IMR-90 (cell line): ENCODE measurements around the gene DOCK4. TPM values are rescaled to one million over a fixed set of nuclear protein-coding genes. Genes with fewer than 3 reads are reported as not detected.

Experiments
- ATAC-seq: fragments of 200-7000 bp; cut with Tn5 transposase; 2 replicates; pipeline ENCODE4 v1.9.1; 2020; ENCODE audit warnings: low read depth, mild to moderate bottlenecking, moderate library complexity
- BruUV-seq: library from RNA; stranded (reverse); fragments of 400-500 nt; replicated peaks from 2 replicates; lab custom pipeline; 2021; lab: Mats Ljungman, UMichigan
- CTCF ChIA-PET: fragments of 300-600 bp; formaldehyde crosslinking; extraction: SDS; loops from one replicate; lab custom pipeline; 2021; ENCODE audit warnings: antibody characterized with exemption; lab: Yijun Ruan, JAX
- POLR2A ChIA-PET: fragments of 300-600 bp; sonication (Branson Sonifier 250); formaldehyde crosslinking; loops from one replicate; lab custom pipeline; 2022; ENCODE audit warnings: antibody characterized with exemption; ENCODE audit not compliant: unreplicated experiment; lab: Charles Lee
- DNase-seq: peaks from one replicate; pipeline ENCODE4 v3.0.0; 2013
- H2AFZ ChIP-seq: replicated peaks from 2 replicates; pipeline ENCODE3; 2013; ENCODE audit warnings: low read length, mild to moderate bottlenecking; ENCODE audit not compliant: poor library complexity
- H2AK5ac ChIP-seq: 2 replicates; pipeline ENCODE4 v1.6.1; 2013; ENCODE audit warnings: low read depth, low read length, inconsistent platforms
- H2AK9ac ChIP-seq: replicated peaks from 2 replicates; pipeline ENCODE3; 2013; ENCODE audit warnings: mild to moderate bottlenecking, low read depth, low read length, moderate library complexity; ENCODE audit not compliant: poor library complexity
- H2BK120ac ChIP-seq: 2 replicates; pipeline ENCODE4 v1.6.1; 2013; ENCODE audit warnings: low read depth, low read length, inconsistent platforms
- H2BK15ac ChIP-seq: 3 replicates; pipeline ENCODE4 v1.6.1; 2013; ENCODE audit warnings: low read depth, low read length, inconsistent platforms
- H2BK20ac ChIP-seq: 2 replicates; pipeline ENCODE4 v1.6.1; 2013; ENCODE audit warnings: low read depth, mild to moderate bottlenecking, inconsistent platforms, low read length, moderate library complexity
- H2BK5ac ChIP-seq: 2 replicates; pipeline ENCODE4 v1.6.1; 2013; ENCODE audit warnings: mild to moderate bottlenecking, low read depth, low read length, inconsistent platforms; ENCODE audit not compliant: poor library complexity, severe bottlenecking
- H3K14ac ChIP-seq: replicated peaks from 2 replicates; pipeline ENCODE4 v1.6.1; 2013; ENCODE audit warnings: low read depth, low read length, inconsistent platforms
- H3K18ac ChIP-seq: 2 replicates; pipeline ENCODE4 v1.6.1; 2013; ENCODE audit warnings: low read depth, low read length, control low read depth
- H3K23ac ChIP-seq: 2 replicates; pipeline ENCODE4 v1.6.1; 2013; ENCODE audit warnings: low read depth, low read length, inconsistent platforms
- H3K27ac ChIP-seq: 2 replicates; pipeline ENCODE4 v1.5.1; 2013; ENCODE audit warnings: mild to moderate bottlenecking, control low read depth, low read length; ENCODE audit not compliant: insufficient read depth
- H3K27me3 ChIP-seq: 2 replicates; pipeline ENCODE4 v1.6.1; 2013; ENCODE audit warnings: low read length; ENCODE audit not compliant: control insufficient read depth, insufficient read depth
- H3K36me3 ChIP-seq: 2 replicates; pipeline ENCODE4 v1.6.1; 2013; ENCODE audit warnings: low read length, mixed read lengths; ENCODE audit not compliant: control insufficient read depth, insufficient read depth
- H3K4ac ChIP-seq: 2 replicates; pipeline ENCODE4 v1.6.1; 2013; ENCODE audit warnings: low read depth, low read length, inconsistent platforms
- H3K4me1 ChIP-seq: 2 replicates; pipeline ENCODE4 v1.6.1; 2013; ENCODE audit warnings: low read length, mixed read lengths; ENCODE audit not compliant: control insufficient read depth, insufficient read depth
- H3K4me2 ChIP-seq: 2 replicates; pipeline ENCODE4 v1.6.1; 2013; ENCODE audit warnings: low read depth, mild to moderate bottlenecking, control low read depth, low read length, moderate library complexity
- H3K4me3 ChIP-seq: 2 replicates; pipeline ENCODE4 v1.5.1; 2013; ENCODE audit warnings: low read depth, mild to moderate bottlenecking, control low read depth, low read length, moderate library complexity; ENCODE audit not compliant: insufficient read depth
- H3K56ac ChIP-seq: 2 replicates; pipeline ENCODE4 v1.6.1; 2013; ENCODE audit warnings: low read length, inconsistent platforms; ENCODE audit not compliant: insufficient read depth; ENCODE audit errors: extremely low read depth
- H3K79me1 ChIP-seq, 2 experiments: 2 replicates each; pipeline ENCODE4 v1.6.1; 2013; ENCODE audit warnings: low read length in 2 of 2, inconsistent platforms in 1 of 2, low read depth in 1 of 2
- H3K9ac ChIP-seq: 2 replicates; pipeline ENCODE4 v1.6.1; 2013; ENCODE audit warnings: low read depth, low read length, control low read depth
- H3K9me1 ChIP-seq: 2 replicates; pipeline ENCODE4 v1.6.1; 2013; ENCODE audit warnings: low read length, inconsistent platforms; ENCODE audit not compliant: insufficient read depth
- H3K9me3 ChIP-seq: 2 replicates; pipeline ENCODE4 v1.6.1; 2013; ENCODE audit warnings: low read length; ENCODE audit not compliant: control insufficient read depth, insufficient read depth
- H4K20me1 ChIP-seq: 2 replicates; pipeline ENCODE4 v1.6.1; 2013; ENCODE audit warnings: low read length, inconsistent platforms; ENCODE audit not compliant: insufficient read depth
- H4K5ac ChIP-seq: 2 replicates; pipeline ENCODE4 v1.6.1; 2013; ENCODE audit warnings: mild to moderate bottlenecking, low read depth, low read length, control low read depth
- H4K8ac ChIP-seq, 2 experiments: 2 replicates each; pipeline ENCODE4 v1.6.1; 2013; ENCODE audit warnings: low read depth in 2 of 2, low read length in 2 of 2, control low read depth in 1 of 2, inconsistent platforms in 1 of 2
- H4K91ac ChIP-seq: 2 replicates; pipeline ENCODE4 v1.6.1; 2013; ENCODE audit warnings: low read depth, low read length, inconsistent platforms; ENCODE audit not compliant: insufficient read depth
- BHLHE40 ChIP-seq: fragments of 150-350 bp; IDR thresholded peaks from 2 replicates; pipeline ENCODE4 v1.6.1; 2016; ENCODE audit warnings: mild to moderate bottlenecking, low read depth, low read length
- CTCF ChIP-seq: conservative IDR thresholded peaks from 2 replicates; pipeline ENCODE4 v1.5.1; 2012; ENCODE audit warnings: mild to moderate bottlenecking, low read depth, low read length, improper control_type of control experiment
- MXI1 ChIP-seq: IDR thresholded peaks from 2 replicates; pipeline ENCODE4 v1.6.1; 2012; ENCODE audit warnings: low read depth, mild to moderate bottlenecking, low read length, moderate library complexity, borderline replicate concordance
- RAD21 ChIP-seq: IDR thresholded peaks from 2 replicates; pipeline ENCODE4 v1.6.1; 2012; ENCODE audit warnings: low read length, improper control_type of control experiment
- RCOR1 ChIP-seq: IDR thresholded peaks from 2 replicates; pipeline ENCODE4 v1.6.1; 2012; ENCODE audit warnings: mild to moderate bottlenecking, low read length, improper control_type of control experiment; ENCODE audit not compliant: insufficient replicate concordance
- SMC3 ChIP-seq: fragments of 150-350 bp; IDR thresholded peaks from 2 replicates; pipeline ENCODE4 v1.6.1; 2016; ENCODE audit warnings: low read depth, mild to moderate bottlenecking, antibody characterized with exemption, low read length, moderate library complexity
- WGBS, 2 experiments: methylation state at CpG; one replicate each; pipeline versions ENCODE4 v1.1.5 to v1.1.7; 2013; ENCODE audit warnings: missing lambda C conversion rate in 2 of 2; ENCODE audit not compliant: insufficient read length in 1 of 2; ENCODE audit errors: extremely low coverage in 2 of 2; 5-methylcytosine and 5-hydroxymethylcytosine counted together
- dilution Hi-C: fragments of 300-500 bp; cut with HindIII; formaldehyde crosslinking; loops from one replicate; pipeline ENCODE4 v1.14.3; 2018; ENCODE audit warnings: low sequenced_read_pairs; ENCODE audit not compliant: unreplicated experiment
- in situ Hi-C: fragments of 300-500 bp; cut with MboI; formaldehyde crosslinking; loops from 3 replicates; pipeline ENCODE4 v1.14.3; 2019; ENCODE audit warnings: low sequenced_read_pairs, inconsistent platforms, mixed read lengths
- intact Hi-C: fragments of 100-400 bp; cut with micrococcal nuclease; formaldehyde crosslinking; loops from 2 replicates; pipeline ENCODE4 v1.10.0; 2022
- polyA plus RNA-seq, 3 experiments: library from polyadenylated mRNA; depleted of rRNA; stranded (reverse); fragments of >200 nt; gene quantifications; 2 replicates each; pipeline ENCODE4 v1.2.3, GENCODE V29; 2012; ENCODE audit warnings: low replicate concordance in 1 of 3
- total RNA-seq: library from RNA; depleted of rRNA; stranded (reverse); fragments of >200 nt; gene quantifications from 2 replicates; pipeline ENCODE4 v1.2.3, GENCODE V29; 2012
- TF ChIP-seq, protein P1 (sequence below): fragments of 150-350 bp; IDR thresholded peaks from 2 replicates; pipeline ENCODE4 v1.6.1; 2017; ENCODE audit warnings: mild to moderate bottlenecking, antibody characterized with exemption, low read length, low read depth

DOCK4 gene
- total and polyA plus RNA-seq, 2 of the 4 experiments (the other 2 are of a cell fraction) = 4.4 to 12.2 TPM

DNA sequence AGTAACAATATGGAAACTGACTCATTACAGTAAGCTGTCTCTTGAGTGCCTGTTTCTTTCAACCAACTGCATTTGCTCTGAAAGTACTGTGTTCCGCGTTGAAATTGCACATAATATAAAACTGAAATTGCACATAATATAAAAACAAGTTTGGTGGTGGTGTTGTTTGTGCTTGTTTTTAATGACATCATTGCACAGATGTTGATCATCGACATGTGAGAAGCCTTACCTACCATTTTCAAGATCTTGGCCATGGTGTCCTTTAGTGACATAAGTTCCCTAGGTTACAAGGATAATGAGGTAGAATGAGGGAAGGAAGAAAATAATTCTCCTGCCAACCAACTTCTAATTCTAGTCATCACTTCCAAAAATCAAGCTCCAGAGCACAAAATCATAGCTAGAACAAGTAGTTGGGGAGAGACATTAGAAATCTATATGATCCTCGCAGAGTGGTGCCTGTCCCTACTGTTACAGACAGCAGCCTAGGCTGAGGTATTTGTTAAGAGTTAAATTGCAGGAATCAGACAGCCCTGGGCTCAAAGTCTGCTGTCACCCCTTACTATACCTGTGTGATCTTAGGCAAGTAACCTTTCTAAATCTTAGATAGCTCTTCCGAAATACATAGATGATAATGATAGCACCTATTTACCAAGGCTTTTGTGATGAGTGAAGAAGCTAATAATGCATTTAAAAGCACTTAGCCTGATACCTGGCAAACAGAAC, 29.3 kb downstream of the DOCK4 start:
- no TSS peak for BruUV-seq
- no peak overlapping the region for H2AFZ ChIP-seq
- TF ChIP-seq BHLHE40 (no peak), CTCF (no peak), SMC3 (no peak), MXI1 (no peak), RAD21 (no peak), RCOR1 (no peak)
- TF ChIP-seq, protein P1, sequence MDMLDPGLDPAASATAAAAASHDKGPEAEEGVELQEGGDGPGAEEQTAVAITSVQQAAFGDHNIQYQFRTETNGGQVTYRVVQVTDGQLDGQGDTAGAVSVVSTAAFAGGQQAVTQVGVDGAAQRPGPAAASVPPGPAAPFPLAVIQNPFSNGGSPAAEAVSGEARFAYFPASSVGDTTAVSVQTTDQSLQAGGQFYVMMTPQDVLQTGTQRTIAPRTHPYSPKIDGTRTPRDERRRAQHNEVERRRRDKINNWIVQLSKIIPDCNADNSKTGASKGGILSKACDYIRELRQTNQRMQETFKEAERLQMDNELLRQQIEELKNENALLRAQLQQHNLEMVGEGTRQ = no peak
- H2BK15ac ChIP-seq = no peak overlapping the region
- no peaks in the 10 kb centered on the region for H3K9me1 ChIP-seq
- H2BK120ac ChIP-seq = no peak overlapping the region
- DNase-seq (no peak), ATAC-seq (no peak)
- H3K9ac ChIP-seq = no peak overlapping the region
- H3K23ac ChIP-seq = no peak overlapping the region
- H3K4me1 ChIP-seq = no peaks in the 10 kb centered on the region
- no peak overlapping the region for H3K4ac ChIP-seq
- H2BK20ac ChIP-seq = no peak overlapping the region
- H4K91ac ChIP-seq = no peak overlapping the region
- no peaks in the 10 kb centered on the region; the same call in 1 of the 2 replicates for H3K9me3 ChIP-seq
- no peak overlapping the region for H2AK5ac ChIP-seq
- H3K14ac ChIP-seq = no peak overlapping the region
- H3K36me3 ChIP-seq = no peaks in the 10 kb centered on the region
- H3K4me3 ChIP-seq = no peak overlapping the region
- H4K8ac ChIP-seq = no peak overlapping the region
- H3K27me3 ChIP-seq = no peaks in the 10 kb centered on the region
- in situ Hi-C loops = no loop called here
- H2BK5ac ChIP-seq = no peak overlapping the region
- no peaks in the 10 kb centered on the region for H4K20me1 ChIP-seq
- H3K4me2 ChIP-seq = no peak overlapping the region
- no peak overlapping the region for H3K18ac ChIP-seq
- ChIA-PET POLR2A (no interaction called here), CTCF (interaction anchor here (1.2 kb wide), 1 partner anchor 12 kb away, joined by 3 read pairs; no protein-coding TSS in a partner anchor)
- no peak overlapping the region for H3K27ac ChIP-seq
- H3K56ac ChIP-seq = no peak overlapping the region
- WGBS, 2 experiments = no CpG with 5 or more reads among the region's 5 CpGs
- H3K79me1 ChIP-seq = peaks cover 2 to 19% of the 10 kb centered on the region in 2 experiments; a peak in 2 of 4 replicates
- dilution Hi-C loops = no loop called here
- intact Hi-C loops = no loop called here
- H4K5ac ChIP-seq = no peak overlapping the region
- no peak overlapping the region for H2AK9ac ChIP-seq
